GM21576 (cell line): Measurements from ENCODE around the gene DTX4.

Experiments used
- ATAC-seq: cut with Tn5 transposase; IDR thresholded peaks from one replicate; pipeline ENCODE4 v1.9.1; 2021; ENCODE audit warnings: mild to moderate bottlenecking, moderate library complexity; ENCODE audit not compliant: unreplicated experiment

The DTX4 gene

GRCh38 chr11:59189986-59190385 is 18.1 kb downstream of the DTX4 start:
- no peak for ATAC-seq

GRCh38 chr11:59191095-59191494 is 19.2 kb downstream of the DTX4 start:
- ATAC-seq, result no peak

GRCh38 chr11:59191890-59192289 is 20.0 kb downstream of the DTX4 start:
- ATAC-seq, result no peak

- ATAC-seq, result no peak
Measured at GRCh38 chr11:59192446-59193020, 20.6 kb downstream of the DTX4 start.

GRCh38 chr11:59193587-59194130 is 21.7 kb downstream of the DTX4 start:
- no peak for ATAC-seq

- no peak for ATAC-seq
Measured at GRCh38 chr11:59195586-59195985, 23.7 kb downstream of the DTX4 start.

- ATAC-seq, result no peak
Measured at GRCh38 chr11:59196777-59197176, 24.8 kb downstream of the DTX4 start.

GRCh38 chr11:59197991-59198390 is 26.1 kb downstream of the DTX4 start:
- ATAC-seq, result no peak

GRCh38 chr11:59198726-59199125 is 26.8 kb downstream of the DTX4 start:
- no peak for ATAC-seq

GRCh38 chr11:59199546-59200422 is 27.9 kb downstream of the DTX4 start:
- peak; percentile 45 for ATAC-seq

- peak; percentile 30 for ATAC-seq
Measured at GRCh38 chr11:59200423-59200746, 28.5 kb downstream of the DTX4 start.

GRCh38 chr11:59201353-59201752 is 29.4 kb downstream of the DTX4 start:
- ATAC-seq, result no peak

- no peak for ATAC-seq
Measured at GRCh38 chr11:59204746-59205145, 32.8 kb downstream of the DTX4 start.

GRCh38 chr11:59205648-59206047 is 33.7 kb downstream of the DTX4 start:
- no peak for ATAC-seq

- ATAC-seq, result no peak
Measured at GRCh38 chr11:59206635-59207034, 34.7 kb downstream of the DTX4 start.

GRCh38 chr11:59207988-59208451 is 36.1 kb downstream of the DTX4 start:
- peak; percentile 64 for ATAC-seq

GRCh38 chr11:59208956-59209355 is 37.0 kb downstream of the DTX4 start:
- no peak for ATAC-seq

GRCh38 chr11:59212222-59212621 is 40.3 kb downstream of the DTX4 start:
- ATAC-seq, result no peak

- ATAC-seq, result peak; percentile 19
Measured at GRCh38 chr11:59212744-59213631, 41.1 kb downstream of the DTX4 start, which contains the start of gene MPEG1. MPEG1 (minus strand) TSS chr11:59212927; CDS start chr11:59212865, 62 bp downstream.

GRCh38 chr11:59214141-59214893 is 42.4 kb downstream of the DTX4 start:
- ATAC-seq, result no peak
